ENCODE measurements around the gene TENM4. TPM values are rescaled to one million over a fixed set of nuclear protein-coding genes. Genes with fewer than 3 reads are reported as not detected.

Gene TENM4
- total RNA-seq, 1 experiment from 2014 or later: 0.39 TPM

GRCh38 chr11:79227767-79228755 is 212.8 kb downstream of the TENM4 start:
- no peak overlapping the region for H3K4me3 ChIP-seq (ENCODE audit: low read depth in 2 of 2, low read length in 2 of 2)
- intact Hi-C loops (cut with micrococcal nuclease; ENCODE audit: unreplicated experiment) (no loop called here), in situ Hi-C loops (cut with HindIII; ENCODE audit: low pct_unique_long_range_greater_than_20kb, low sequenced_read_pairs) (no loop called here)
- DNase-seq (ENCODE audit: low read depth, low spot score): no peak
- H3K36me3 ChIP-seq (ENCODE audit: control insufficient read depth, insufficient read depth, low read length): no peaks in the 10 kb centered on the region
- ChIA-PET CTCF (no interaction called here), POLR2A (no interaction called here)
- no peak for TF ChIP-seq TCF7L2 (IDR thresholded peaks at IDR 0.05; ENCODE audit: low read depth, low read length)
- TF ChIP-seq SIN3A (IDR thresholded peaks at IDR 0.05; ENCODE audit: borderline replicate concordance, insufficient read depth, low read depth, low read length): no peak
- no peak for TF ChIP-seq REST (IDR thresholded peaks at IDR 0.05; ENCODE audit: insufficient read depth in 1 of 2, low read depth in 2 of 2, low read length in 1 of 2)
- no peak for TF ChIP-seq POLR2AphosphoS5 (IDR thresholded peaks at IDR 0.05; ENCODE audit: low read depth, low read length)
- H3K4me1 ChIP-seq (ENCODE audit: control insufficient read depth, insufficient read depth, low read length): no peaks in the 10 kb centered on the region
- H3K27ac ChIP-seq (ENCODE audit: low read length): no peak overlapping the region
- 0 out of 2 replicates have a peak, but pooled peaks cover 4% of the 10 kb centered on the region for H3K27me3 ChIP-seq (ENCODE audit: control insufficient read depth, insufficient read depth, low read length)
- ATAC-seq: no peak
- no peaks in the 10 kb centered on the region for H3K9me3 ChIP-seq (ENCODE audit: control insufficient read depth, insufficient read depth, low read depth, low read length)
- BruUV-seq (replicated peaks): no TSS peak

DNA sequence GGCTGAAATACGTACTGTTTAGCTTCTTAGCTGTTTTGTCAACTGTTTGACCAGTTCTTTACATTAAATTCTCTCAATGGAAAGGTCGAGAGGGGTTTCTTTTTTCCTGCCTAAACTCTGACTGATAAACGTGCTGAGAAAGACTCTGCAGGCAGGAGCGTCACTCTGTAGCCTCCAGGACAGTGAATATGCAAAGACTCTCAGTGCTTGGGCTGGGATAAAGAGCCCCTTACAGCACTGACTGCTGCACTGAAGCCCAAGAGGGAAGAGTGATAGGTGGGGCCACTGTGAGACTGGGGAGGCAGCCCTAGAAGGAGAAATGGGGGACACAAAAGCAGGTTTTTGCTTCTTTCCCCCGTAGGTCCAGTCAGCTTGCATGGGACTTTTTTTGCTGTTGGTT is 213.5 kb downstream of the TENM4 start:
- ChIA-PET CTCF (no interaction called here), POLR2A (interaction anchor here (0.6 kb wide), 1 partner anchor 147 kb away, joined by 5 read pairs; no protein-coding TSS in a partner anchor)
- H3K27me3 ChIP-seq (ENCODE audit: control insufficient read depth, insufficient read depth, low read length): 0 out of 2 replicates have a peak, but pooled peaks cover 4% of the 10 kb centered on the region
- H3K27ac ChIP-seq (ENCODE audit: low read length): no peak overlapping the region
- no TSS peak for BruUV-seq (replicated peaks)
- intact Hi-C loops (cut with micrococcal nuclease; ENCODE audit: unreplicated experiment): no loop called here
- H3K4me3 ChIP-seq (ENCODE audit: low read depth in 2 of 2, low read length in 2 of 2): no peak overlapping the region
- no peak for ATAC-seq
- no peaks in the 10 kb centered on the region for H3K36me3 ChIP-seq (ENCODE audit: control insufficient read depth, insufficient read depth, low read length)
- no peak for DNase-seq (ENCODE audit: low read depth, low spot score)
- no peaks in the 10 kb centered on the region for H3K9me3 ChIP-seq (ENCODE audit: control insufficient read depth, insufficient read depth, low read depth, low read length)
- TF ChIP-seq TCF7L2 (IDR thresholded peaks at IDR 0.05; ENCODE audit: low read depth, low read length) (no peak), POLR2AphosphoS5 (IDR thresholded peaks at IDR 0.05; ENCODE audit: low read depth, low read length) (no peak), SIN3A (IDR thresholded peaks at IDR 0.05; ENCODE audit: borderline replicate concordance, insufficient read depth, low read depth, low read length) (no peak), REST (IDR thresholded peaks at IDR 0.05; ENCODE audit: insufficient read depth in 1 of 2, low read depth in 2 of 2, low read length in 1 of 2) (no peak), CTCF (IDR thresholded peaks at IDR 0.05) (no peak)
- no peaks in the 10 kb centered on the region for H3K4me1 ChIP-seq (ENCODE audit: control insufficient read depth, insufficient read depth, low read length)
- in situ Hi-C loops (cut with HindIII; ENCODE audit: low pct_unique_long_range_greater_than_20kb, low sequenced_read_pairs): no loop called here
